Right lobe of liver (tissue), 6 donors: ENCODE data around the gene ARFGAP1. TPM values are rescaled to one million over a fixed set of nuclear protein-coding genes. Genes with fewer than 3 reads are reported as not detected.

ENCODE experiments used
- ATAC-seq, 4 donors: fragments of 200-7000 bp; cut with Tn5 transposase; one replicate each; pipeline ENCODE4 v1.9.1; 2020; ENCODE audit warnings: mild to moderate bottlenecking in 4 of 4, moderate library complexity in 4 of 4
- DNase-seq, 3 donors: peaks; one replicate each; pipeline ENCODE4 v3.0.0-alpha.2; 2020
- H3K27ac ChIP-seq, 3 donors: fragments of 200-600 bp; one replicate each; pipeline ENCODE4 v1.8.0; 2022
- H3K27me3 ChIP-seq, 2 donors: fragments of 200-600 bp; one replicate each; pipeline ENCODE4 v1.8.0; 2022
- H3K36me3 ChIP-seq, 4 donors: fragments of 200-600 bp; sonication (generic) in 1 of 4; one replicate each; pipeline versions ENCODE4 v1.5.1 to v1.8.0; 2017 to 2022; ENCODE audit warnings: control low read depth in 1 of 4
- H3K4me1 ChIP-seq, 4 donors: fragments of 200-600 bp; sonication (generic) in 1 of 4; one replicate each; pipeline versions ENCODE4 v1.5.1 to v1.8.0; 2017 to 2022; ENCODE audit warnings: control low read depth in 1 of 4
- H3K4me3 ChIP-seq, 3 donors: fragments of 200-600 bp; one replicate each; pipeline ENCODE4 v1.8.0; 2022
- H3K9me3 ChIP-seq, 4 donors: fragments of 200-600 bp; sonication (generic) in 1 of 4; one replicate each; pipeline versions ENCODE4 v1.5.1 to v1.8.0; 2017 to 2022; ENCODE audit warnings: control low read depth in 1 of 4
- CTCF ChIP-seq, 4 donors: fragments of 200-600 bp in 3 of 4; fragments of 450-650 bp in 1 of 4; IDR thresholded peaks; one replicate each; pipeline versions ENCODE4 v1.5.1 to v1.8.0; 2016 to 2022; ENCODE audit warnings: antibody characterized with exemption in 4 of 4, mild to moderate bottlenecking in 2 of 4
- POLR2A ChIP-seq: fragments of 450-650 bp; IDR thresholded peaks from one replicate; pipeline ENCODE4 v1.6.1; 2017; ENCODE audit warnings: antibody characterized with exemption, mild to moderate bottlenecking
- WGBS: methylation state at CpG from one replicate; pipeline ENCODE4 v1.1.6; 2018; ENCODE audit warnings: low coverage, low lambda C conversion rate; ENCODE audit not compliant: insufficient coverage; ENCODE audit errors: missing lambda C conversion rate; 5-methylcytosine and 5-hydroxymethylcytosine counted together
- intact Hi-C, 2 donors: fragments of 100-400 bp; cut with DNase I; formaldehyde crosslinking; loops; one replicate each; pipeline versions ENCODE4 v1.11.2 to v1.14.1; 2022
- total RNA-seq, 6 experiments: library from RNA; depleted of rRNA in 2 of 6; stranded (reverse); fragments of >200 nt in 2 of 6; fragmentation: NEBNext Ultra II Directional in 3 of 6; extraction: Animal tissue kit (Norgen Biotek cat#: 25700) in 3 of 6; gene quantifications; one replicate each; pipeline versions ENCODE4 v1.1.0 to v1.2.4, GENCODE V29; 2016 to 2023
- donor health status: DM: no; HTN: yes; CAD: no.
- donor health status: DM: no; HTN: no; CAD: no.
- donor health status: DM: no; HTN: no; CAD: no.
- donor health status: DM: no; HTN: yes; CAD: no.
- donor health status: DM: no; HTN: yes; CAD: no.

ARFGAP1 gene
- total RNA-seq, 6 experiments from 2014 or later: 17.4 to 42.8 (median 29.5) TPM

GRCh38 chr20:63273059-63273579, 506 bp downstream of the ARFGAP1 start:
- peaks cover 0 to 17% (median 0%) of the 10 kb centered on the region in 4 donors for H3K36me3 ChIP-seq
- H3K4me3 ChIP-seq: peak overlapping the region; percentile 82 to 98 (median 90)
- no peak for ATAC-seq
- no peaks in the 10 kb centered on the region for H3K27me3 ChIP-seq
- TF ChIP-seq POLR2A: no peak
- TF ChIP-seq CTCF (IDR thresholded peaks at IDR 0.05): no peak
- under 1% methylated on average over 7 of the region's 37 CpGs for WGBS
- H3K4me1 ChIP-seq: peaks cover 0 to 13% (median 6%) of the 10 kb centered on the region in 4 donors
- no peak for DNase-seq
- intact Hi-C loops: no loop called here
- no peaks in the 10 kb centered on the region for H3K9me3 ChIP-seq
- peak overlapping the region in 2 of 3 donors; percentile 38 to 49 for H3K27ac ChIP-seq

DNA sequence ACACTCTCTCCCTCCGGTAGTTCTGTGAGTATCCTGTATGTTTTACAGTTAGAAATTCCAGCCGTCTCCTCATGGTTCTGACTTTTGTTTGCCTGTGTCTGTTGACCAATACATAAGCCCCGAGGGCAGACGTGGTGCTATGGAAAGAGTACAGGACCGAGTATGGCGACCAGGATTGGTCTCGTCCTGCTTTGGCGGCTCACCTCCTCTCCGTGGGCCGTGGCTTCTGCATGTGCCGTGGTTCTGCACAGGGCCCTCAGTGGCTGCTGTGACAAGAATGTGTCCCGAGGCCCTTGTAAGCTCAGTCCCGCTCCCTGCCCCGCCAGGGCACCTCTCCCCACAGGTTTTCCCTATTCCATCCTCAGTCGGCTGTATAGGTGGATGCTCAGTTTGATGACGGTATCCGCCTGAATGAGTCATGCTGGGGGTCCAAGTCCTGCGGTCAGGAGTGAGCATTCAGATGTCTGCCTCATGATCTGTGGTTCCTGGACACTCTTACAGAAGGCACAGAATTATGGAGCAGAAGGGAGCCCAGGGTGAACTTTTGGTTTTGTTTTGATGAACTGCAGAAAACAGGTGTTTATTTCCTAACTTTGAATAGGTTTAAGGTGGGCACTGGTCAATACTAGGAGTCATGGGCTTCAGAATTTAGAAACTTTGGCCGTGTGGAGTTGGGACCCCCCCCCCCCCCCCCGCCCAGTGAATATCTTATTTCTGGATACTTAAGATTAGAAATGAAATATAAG, 1.2 kb downstream of the ARFGAP1 start:
- no peaks in the 10 kb centered on the region for H3K9me3 ChIP-seq
- H3K36me3 ChIP-seq: peaks cover 0 to 19% (median under 1%) of the 10 kb centered on the region in 4 donors
- peaks cover 0 to 13% (median 6%) of the 10 kb centered on the region in 4 donors for H3K4me1 ChIP-seq
- whole genome bisulfite sequencing: 10% methylated on average over 18 of the region's 20 CpGs
- H3K4me3 ChIP-seq: peak overlapping the region; percentile 82 to 98 (median 90)
- peak in 1 of 4 donors; percentile 25 for ATAC-seq
- intact Hi-C loops: no loop called here
- TF ChIP-seq CTCF (IDR thresholded peaks at IDR 0.05): no peak
- H3K27me3 ChIP-seq: no peaks in the 10 kb centered on the region
- H3K27ac ChIP-seq: peak overlapping the region in 1 of 3 donors; percentile 38
- no peak for DNase-seq

GRCh38 chr20:63274381-63275228, 2.0 kb downstream of the ARFGAP1 start:
- TF ChIP-seq POLR2A (no peak), CTCF (IDR thresholded peaks at IDR 0.05) (no peak)
- WGBS: 55% methylated on average over 7 of the region's 17 CpGs
- intact Hi-C loops: loop anchor here in 1 of 2 donors (5.0 kb wide), 1 partner anchor 408 kb away; no protein-coding TSS in a partner anchor
- H3K9me3 ChIP-seq: no peaks in the 10 kb centered on the region
- ATAC-seq: no peak
- no peak overlapping the region for H3K27ac ChIP-seq
- H3K4me1 ChIP-seq: peaks cover 0 to 13% (median 6%) of the 10 kb centered on the region in 4 donors
- H3K36me3 ChIP-seq: peaks cover 0 to 27% (median 5%) of the 10 kb centered on the region in 4 donors
- no peak for DNase-seq
- H3K27me3 ChIP-seq: no peaks in the 10 kb centered on the region
- no peak overlapping the region for H3K4me3 ChIP-seq

GRCh38 chr20:63275825-63276224, 3.2 kb downstream of the ARFGAP1 start:
- DNase-seq: no peak
- TF ChIP-seq POLR2A: no peak
- no peak for TF ChIP-seq CTCF (IDR thresholded peaks at IDR 0.05)

More at GRCh38 chr20:63275825-63276224, 3.2 kb downstream of the ARFGAP1 start:
- Histone ChIP-seq H3K36me3 (peaks cover 0 to 31% (median 6%) of the 10 kb centered on the region in 4 donors), H3K27me3 (no peaks in the 10 kb centered on the region), H3K27ac (no peak overlapping the region), H3K9me3 (no peaks in the 10 kb centered on the region), H3K4me1 (peaks cover 0 to 13% (median 6%) of the 10 kb centered on the region in 4 donors), H3K4me3 (no peak overlapping the region)
- intact Hi-C loops: loop anchor here in 1 of 2 donors (5.0 kb wide), 1 partner anchor 406 kb away; no protein-coding TSS in a partner anchor
- WGBS: 90% methylated on average over 2 of the region's 18 CpGs
- no peak for ATAC-seq
